H9 (cell line): ENCODE measurements around the gene UBIAD1. TPM values are rescaled to one million over a fixed set of nuclear protein-coding genes. Genes with fewer than 3 reads are reported as not detected.
A peak's percentile ranks its signal among the peaks of the same experiment; 100 is the strongest.

Experiments
- DNase-seq: peaks from one replicate; pipeline ENCODE4 v3.0.0-alpha.2; 2017
- H2AFZ ChIP-seq: one replicate; pipeline ENCODE4 v1.6.1; 2013; ENCODE audit warnings: mild to moderate bottlenecking, low read length, control low read depth, moderate library complexity
- H2AK5ac ChIP-seq: 2 replicates; pipeline ENCODE4 v1.6.1; 2013; ENCODE audit warnings: low read length, control low read depth, mixed read lengths; ENCODE audit not compliant: insufficient read length
- H2BK120ac ChIP-seq: one replicate; pipeline ENCODE4 v1.6.1; 2013; ENCODE audit warnings: low read depth, mild to moderate bottlenecking, low read length, control low read depth, inconsistent platforms; ENCODE audit not compliant: poor library complexity, severe bottlenecking
- H2BK12ac ChIP-seq: 2 replicates; pipeline ENCODE4 v1.6.1; 2013; ENCODE audit warnings: low read length, control low read depth, mixed read lengths, low read depth; ENCODE audit not compliant: insufficient read length
- H2BK15ac ChIP-seq: 2 replicates; pipeline ENCODE4 v1.6.1; 2013; ENCODE audit warnings: low read depth, low read length, control low read depth
- H2BK20ac ChIP-seq: one replicate; pipeline ENCODE4 v1.6.1; 2013; ENCODE audit warnings: low read depth, mild to moderate bottlenecking, low read length, control low read depth, inconsistent platforms; ENCODE audit not compliant: poor library complexity, severe bottlenecking
- H2BK5ac ChIP-seq: 2 replicates; pipeline ENCODE4 v1.6.1; 2013; ENCODE audit warnings: low read length, control low read depth, mixed read lengths; ENCODE audit not compliant: insufficient read length
- H3K14ac ChIP-seq: 2 replicates; pipeline ENCODE4 v1.6.1; 2013; ENCODE audit warnings: low read length, control low read depth; ENCODE audit not compliant: insufficient read depth
- H3K18ac ChIP-seq: 2 replicates; pipeline ENCODE4 v1.6.1; 2013; ENCODE audit warnings: low read depth, mild to moderate bottlenecking, mixed read lengths, low read length, control low read depth; ENCODE audit not compliant: insufficient read length
- H3K23ac ChIP-seq: 2 replicates; pipeline ENCODE4 v1.6.1; 2013; ENCODE audit warnings: low read length, control low read depth, mixed read lengths, low read depth; ENCODE audit not compliant: insufficient read length
- H3K23me2 ChIP-seq: 2 replicates; pipeline ENCODE4 v1.6.1; 2013; ENCODE audit warnings: low read depth, mild to moderate bottlenecking, mixed read lengths, low read length, control low read depth; ENCODE audit not compliant: insufficient read length, poor library complexity, severe bottlenecking
- H3K27ac ChIP-seq: 2 replicates; pipeline ENCODE4 v1.5.1; 2013; ENCODE audit warnings: low read length, control low read depth, mixed read lengths, low read depth; ENCODE audit not compliant: insufficient read length
- H3K27me3 ChIP-seq: 2 replicates; pipeline ENCODE4 v1.6.1; 2013; ENCODE audit warnings: low read length, control low read depth, inconsistent platforms; ENCODE audit not compliant: insufficient read depth
- H3K4ac ChIP-seq: 2 replicates; pipeline ENCODE4 v1.6.1; 2013; ENCODE audit warnings: low read depth, mild to moderate bottlenecking, control low read depth, inconsistent platforms, low read length, moderate library complexity
- H3K4me1 ChIP-seq: 2 replicates; pipeline ENCODE4 v1.6.1; 2013; ENCODE audit warnings: low read length, control low read depth, inconsistent platforms; ENCODE audit not compliant: insufficient read depth
- H3K4me2 ChIP-seq: 2 replicates; pipeline ENCODE4 v1.6.1; 2013; ENCODE audit warnings: low read length, control low read depth, mixed read lengths; ENCODE audit not compliant: insufficient read length, insufficient read depth
- H3K56ac ChIP-seq: 2 replicates; pipeline ENCODE4 v1.6.1; 2013; ENCODE audit warnings: low read depth, mild to moderate bottlenecking, mixed read lengths, low read length, control low read depth; ENCODE audit not compliant: insufficient read length
- H3K79me1 ChIP-seq: 2 replicates; pipeline ENCODE4 v1.6.1; 2013; ENCODE audit warnings: low read depth, mild to moderate bottlenecking, moderate library complexity, low read length, control low read depth, inconsistent platforms; ENCODE audit not compliant: insufficient read depth, poor library complexity, severe bottlenecking
- H3K79me2 ChIP-seq: 2 replicates; pipeline ENCODE4 v1.6.1; 2013; ENCODE audit warnings: low read length, control low read depth, inconsistent platforms; ENCODE audit not compliant: insufficient read depth
- H3K9ac ChIP-seq: 2 replicates; pipeline ENCODE4 v1.6.1; 2013; ENCODE audit warnings: low read length, control low read depth, mixed read lengths; ENCODE audit not compliant: insufficient read length; ENCODE audit errors: extremely low read depth
- H3K9me3 ChIP-seq: one replicate; pipeline ENCODE4 v1.6.1; 2013; ENCODE audit warnings: low read depth, low read length, inconsistent platforms; ENCODE audit not compliant: control insufficient read depth
- H3T11ph ChIP-seq: one replicate; pipeline ENCODE4 v1.6.1; 2013; ENCODE audit warnings: mild to moderate bottlenecking, low read length, control low read depth, inconsistent platforms
- H4K20me1 ChIP-seq: one replicate; pipeline ENCODE4 v1.6.1; 2013; ENCODE audit not compliant: control insufficient read depth, insufficient read length, insufficient read depth
- H4K5ac ChIP-seq: 2 replicates; pipeline ENCODE4 v1.6.1; 2013; ENCODE audit warnings: low read depth, mild to moderate bottlenecking, mixed read lengths, low read length, control low read depth; ENCODE audit not compliant: insufficient read length
- H4K8ac ChIP-seq: replicated peaks from 2 replicates; pipeline ENCODE4 v1.6.1; 2013; ENCODE audit warnings: low read length, control low read depth, mixed read lengths, low read depth; ENCODE audit not compliant: insufficient read length
- H4K91ac ChIP-seq: 2 replicates; pipeline ENCODE4 v1.6.1; 2013; ENCODE audit warnings: low read depth, mild to moderate bottlenecking, moderate library complexity, mixed read lengths, low read length, control low read depth; ENCODE audit not compliant: insufficient read length
- H3K27ac Mint-ChIP-seq, 3 experiments: 2 replicates in 2 of 3; 3 replicates in 1 of 3; pipeline ENCODE4 v1.8.0; 2020 to 2021; ENCODE audit warnings: mixed read lengths in 3 of 3, mild to moderate bottlenecking in 1 of 3, moderate library complexity in 1 of 3
- H3K27me3 Mint-ChIP-seq: 2 replicates; pipeline ENCODE4 v1.8.0; 2021; ENCODE audit warnings: low read depth, mild to moderate bottlenecking, moderate library complexity, mixed read lengths
- H3K36me3 Mint-ChIP-seq, 3 experiments: 2 replicates in 2 of 3; 3 replicates in 1 of 3; pipeline ENCODE4 v1.8.0; 2020 to 2021; ENCODE audit warnings: low read depth in 3 of 3, mixed read lengths in 3 of 3; ENCODE audit not compliant: insufficient read depth in 1 of 3
- H3K4me1 Mint-ChIP-seq, 2 experiments: 2 replicates each; pipeline ENCODE4 v1.8.0; 2020; ENCODE audit warnings: mixed read lengths in 2 of 2
- H3K4me3 Mint-ChIP-seq, 2 experiments: 2 replicates in 1 of 2; 3 replicates in 1 of 2; pipeline ENCODE4 v1.8.0; 2020 to 2021; ENCODE audit warnings: mild to moderate bottlenecking in 2 of 2, mixed read lengths in 2 of 2, moderate library complexity in 1 of 2
- H3K9me3 Mint-ChIP-seq, 2 experiments: 2 replicates in 1 of 2; 3 replicates in 1 of 2; pipeline ENCODE4 v1.8.0; 2020; ENCODE audit warnings: mild to moderate bottlenecking in 2 of 2, mixed read lengths in 2 of 2, moderate library complexity in 1 of 2
- CTCF ChIP-seq: fragments of 200-600 bp; sonication (generic); conservative IDR thresholded peaks from 3 replicates; pipeline ENCODE4 v1.8.0; 2021; ENCODE audit warnings: antibody characterized with exemption, mild to moderate bottlenecking
- WGBS: extraction: QIAGEN DNeasy Blood & Tissue Kit; methylation state at CpG from one replicate; pipeline ENCODE4 v1.1.7; 2013; ENCODE audit warnings: missing lambda C conversion rate, low lambda C conversion rate, mixed read lengths; ENCODE audit not compliant: insufficient read length; ENCODE audit errors: extremely low coverage; 5-methylcytosine and 5-hydroxymethylcytosine counted together
- total RNA-seq: library from RNA; stranded (reverse); gene quantifications from 2 replicates; pipeline ENCODE4 v1.2.1, GENCODE V29; 2021

UBIAD1 gene
- total RNA-seq, 1 experiment from 2014 or later = 30.2 TPM

GRCh38 chr1:11335417-11336056 is 62.5 kb downstream of the UBIAD1 start:
- no peaks in the 10 kb centered on the region for H3K27me3 ChIP-seq
- TF ChIP-seq CTCF = no peak
- no peak overlapping the region for H3T11ph ChIP-seq
- H2BK120ac ChIP-seq = no peak overlapping the region
- no peak overlapping the region for H2BK20ac ChIP-seq
- no peaks in the 10 kb centered on the region for H3K9me3 ChIP-seq
- H3K79me1 ChIP-seq = no peaks in the 10 kb centered on the region
- H4K91ac ChIP-seq = no peak overlapping the region
- Mint-ChIP-seq H3K27me3 (peaks cover 7% of the 10 kb centered on the region), H3K4me3 (no peak overlapping the region), H3K4me1 (peaks cover 29 to 47% of the 10 kb centered on the region in 2 experiments), H3K27ac (peak overlapping the region in 2 of 3 experiments; percentile 23 to 76; a peak in 3 of 7 replicates), H3K36me3 (no peaks in the 10 kb centered on the region), H3K9me3 (no peaks in the 10 kb centered on the region; a peak in 1 of 5 replicates)
- no peak overlapping the region for H4K8ac ChIP-seq
- H3K27ac ChIP-seq = no peak overlapping the region
- H3K23ac ChIP-seq = no peak overlapping the region
- no peaks in the 10 kb centered on the region for H3K79me2 ChIP-seq
- no CpG with 5 or more reads among the region's 7 CpGs for WGBS
- no peak overlapping the region for H4K5ac ChIP-seq
- H2BK15ac ChIP-seq = no peak overlapping the region
- no peak overlapping the region for H2AK5ac ChIP-seq
- H2BK12ac ChIP-seq = no peak overlapping the region
- no peak overlapping the region for H3K4ac ChIP-seq
- H3K14ac ChIP-seq = no peak overlapping the region; the same call in 1 of the 2 replicates
- H2AFZ ChIP-seq = no peak overlapping the region
- no peak for DNase-seq
- H2BK5ac ChIP-seq = no peak overlapping the region
- H3K9ac ChIP-seq = no peak overlapping the region
- H3K4me1 ChIP-seq = peaks cover 10% of the 10 kb centered on the region; the same call in 1 of the 2 replicates
- H4K20me1 ChIP-seq = no peaks in the 10 kb centered on the region
- H3K4me2 ChIP-seq = no peak overlapping the region
- H3K56ac ChIP-seq = no peak overlapping the region
- no peak overlapping the region for H3K18ac ChIP-seq
- no peaks in the 10 kb centered on the region for H3K23me2 ChIP-seq
